HG02852 (cell line): ENCODE results near the gene APCDD1L.

Experiments used
- ATAC-seq: cut with Tn5 transposase; IDR thresholded peaks from one replicate; pipeline ENCODE4 v1.9.1; 2021; ENCODE audit warnings: mild to moderate bottlenecking, moderate library complexity; ENCODE audit not compliant: unreplicated experiment

Gene APCDD1L

DNA sequence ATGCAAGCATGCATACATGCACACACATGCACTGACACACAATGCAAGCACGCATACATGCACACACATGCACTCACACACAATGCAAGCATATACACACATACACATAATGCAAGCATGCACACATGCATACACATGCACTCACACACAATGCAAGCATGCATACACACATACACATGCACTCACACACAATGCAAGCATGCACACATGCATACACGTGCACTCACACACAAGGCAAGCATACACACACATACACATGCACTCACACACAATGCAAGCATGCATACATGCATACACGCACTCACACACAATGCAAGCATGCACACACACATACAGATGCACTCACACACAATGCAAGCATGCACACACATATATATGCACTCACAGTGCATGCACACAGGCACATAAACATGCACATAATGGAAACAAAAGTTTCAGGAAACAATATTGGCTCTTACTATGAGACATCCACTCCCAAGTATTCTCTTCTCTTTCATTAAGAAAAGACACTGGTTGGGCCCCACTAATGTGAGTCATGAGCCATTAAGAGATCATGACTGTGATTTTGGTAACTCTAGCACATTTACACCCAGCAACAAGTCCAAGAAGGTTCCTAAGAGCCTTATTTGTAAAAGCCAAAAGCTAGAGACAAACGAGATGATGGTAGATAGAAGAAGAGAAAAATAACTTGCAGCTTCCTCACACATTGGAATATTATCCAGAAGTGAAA, 22.2 kb downstream of the APCDD1L start:
- ATAC-seq, result no peak

DNA sequence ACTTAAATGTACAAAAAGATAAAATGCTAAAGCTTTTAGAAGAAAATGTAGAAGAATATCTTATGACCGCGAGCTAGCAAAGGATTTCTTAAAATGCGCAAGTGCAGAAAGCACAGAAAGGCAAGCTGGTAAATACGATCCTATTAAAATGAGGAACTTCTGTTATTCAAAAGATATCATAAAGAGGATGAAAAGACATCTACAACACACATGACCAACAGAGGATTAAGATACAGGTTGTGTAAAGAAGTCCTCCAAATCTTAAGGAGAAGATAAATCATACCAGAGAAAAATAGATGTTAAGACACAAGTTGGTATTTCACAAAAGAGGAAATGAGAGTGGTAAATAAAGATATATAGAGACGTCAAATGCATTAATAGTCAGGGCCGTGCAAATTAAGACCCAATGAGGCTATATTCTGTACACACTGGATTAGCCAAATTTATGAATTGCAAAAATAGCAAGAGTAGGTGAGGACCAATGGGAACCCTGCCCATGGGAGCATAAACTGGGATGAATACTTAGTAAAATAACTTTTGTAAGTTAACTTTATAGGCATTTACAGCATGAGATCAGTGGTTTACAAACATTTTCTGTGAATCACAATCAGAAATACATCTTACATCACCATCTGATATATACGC, 23.0 kb downstream of the APCDD1L start:
- no peak for ATAC-seq

DNA sequence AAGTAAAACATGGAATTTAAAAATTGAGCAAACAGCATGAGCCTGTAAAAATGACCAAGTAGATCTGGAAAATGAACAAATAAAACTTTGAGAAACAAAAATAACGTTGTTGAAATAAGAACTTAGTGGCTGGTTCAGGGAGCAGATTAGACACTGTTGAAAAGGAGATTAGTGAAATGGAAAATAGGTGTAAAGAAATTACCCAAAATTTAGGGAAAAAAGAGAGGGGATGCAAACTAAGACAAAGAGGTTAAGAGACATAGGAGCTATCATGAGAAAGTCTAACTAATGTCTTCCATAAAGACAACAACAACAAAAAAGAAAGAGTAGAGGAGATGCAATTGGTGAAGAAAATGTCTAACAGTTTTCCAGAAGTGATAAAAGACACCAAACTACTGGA, 29.0 kb downstream of the APCDD1L start:
- no peak for ATAC-seq

DNA sequence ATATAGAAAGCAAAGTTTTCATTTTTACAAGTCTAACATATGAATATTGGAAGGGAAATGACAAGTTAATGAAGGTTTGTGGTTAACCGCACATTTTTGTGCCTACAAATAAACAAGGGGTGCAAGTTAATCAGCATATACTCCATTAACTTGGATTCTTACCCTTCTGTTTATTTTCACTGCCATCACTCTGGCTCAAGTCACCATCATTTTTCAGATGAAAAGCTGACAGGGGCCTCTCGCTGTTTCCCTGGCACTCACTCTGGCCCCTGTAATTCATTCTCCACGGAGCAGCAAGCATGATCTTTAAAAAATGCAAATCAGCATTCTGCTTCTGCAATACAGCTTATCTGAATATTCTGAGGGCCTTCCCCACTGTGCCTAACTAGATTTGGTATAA, 29.8 kb downstream of the APCDD1L start:
- no peak for ATAC-seq

DNA sequence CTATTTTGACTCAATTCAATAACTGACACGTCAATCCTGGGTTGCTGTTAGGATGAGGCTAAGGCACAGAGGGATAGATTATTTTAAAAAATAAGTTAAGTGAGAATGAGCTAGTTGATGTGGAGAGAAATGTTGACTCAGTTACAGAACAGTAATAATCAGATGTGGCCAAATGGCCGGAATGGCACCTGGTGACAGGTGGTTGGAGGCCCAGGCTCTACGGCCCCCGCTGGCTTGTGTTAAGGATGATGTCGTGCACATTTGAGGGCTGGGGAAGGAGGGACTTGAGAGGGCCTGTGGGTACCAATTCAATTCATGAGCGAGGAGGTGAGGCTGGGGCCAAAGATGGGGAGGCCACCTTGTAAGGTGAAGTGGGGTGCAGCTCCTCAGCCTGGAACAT, 31.7 kb downstream of the APCDD1L start:
- ATAC-seq, result no peak

DNA sequence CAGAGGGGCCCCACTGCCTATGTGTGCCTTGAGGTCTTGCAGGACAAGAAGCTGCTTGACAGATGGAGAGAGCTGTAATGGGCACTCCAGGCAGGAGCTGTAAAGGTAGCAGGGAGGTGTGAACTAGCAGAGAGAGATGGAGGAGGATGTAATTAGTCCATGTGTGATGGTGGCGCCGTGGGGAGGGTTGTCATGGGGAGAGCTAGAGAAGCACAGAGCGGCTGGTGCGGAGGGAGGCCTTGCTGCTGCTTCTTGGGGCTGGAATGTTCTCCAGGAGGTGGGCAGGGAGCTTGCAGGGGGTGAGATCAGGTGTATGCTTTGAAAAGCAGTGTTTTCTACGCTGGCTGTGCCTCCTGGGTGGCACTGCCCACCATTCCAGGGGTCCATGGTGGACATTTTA, 32.1 kb downstream of the APCDD1L start:
- ATAC-seq, result no peak

DNA sequence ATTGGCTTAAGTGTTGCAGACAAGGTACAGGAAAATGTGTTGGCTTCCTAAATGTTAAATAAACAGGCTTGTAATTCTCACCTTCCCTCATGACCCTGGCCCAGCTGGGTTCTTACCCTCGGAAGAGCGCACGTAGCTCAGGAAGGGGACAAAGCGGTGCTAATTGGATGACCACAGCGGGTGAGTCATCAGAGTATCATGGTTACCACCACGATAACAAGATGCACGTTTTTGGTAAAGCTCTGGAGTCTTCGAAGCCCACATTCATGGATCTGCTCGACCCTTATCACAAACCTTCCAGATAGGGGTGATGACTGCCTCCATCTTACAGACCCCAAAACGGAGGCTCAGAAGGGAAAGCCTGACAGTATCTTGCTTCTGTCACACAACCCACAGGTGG, 32.8 kb downstream of the APCDD1L start:
- ATAC-seq, result no peak

DNA sequence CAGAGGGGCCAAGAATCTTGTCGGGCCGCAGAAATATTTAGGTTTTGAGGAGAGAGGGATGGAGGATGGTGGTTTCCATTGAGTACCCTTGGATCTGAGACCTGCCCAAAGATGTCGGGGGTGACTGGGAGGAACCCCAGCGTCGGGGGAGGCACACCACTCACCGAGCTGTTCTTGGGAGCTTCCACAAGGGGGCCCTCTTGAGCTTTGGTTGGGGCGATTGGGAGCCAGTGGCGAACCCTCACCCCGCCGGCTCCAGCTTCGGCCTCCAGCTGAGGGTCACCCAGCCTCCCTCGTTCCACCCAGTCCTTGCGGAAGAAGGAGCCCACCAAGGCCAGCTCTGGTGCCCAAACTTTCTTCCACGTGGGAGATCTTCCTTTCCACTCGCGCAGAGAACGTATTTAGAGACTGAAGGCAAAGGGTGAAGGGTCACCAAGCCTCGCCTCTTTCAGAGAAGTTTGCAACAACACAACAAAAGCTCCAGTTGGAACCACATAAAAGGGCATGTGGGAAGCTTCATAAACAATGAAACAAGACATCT, 33.6 kb downstream of the APCDD1L start:
- ATAC-seq, result no peak

DNA sequence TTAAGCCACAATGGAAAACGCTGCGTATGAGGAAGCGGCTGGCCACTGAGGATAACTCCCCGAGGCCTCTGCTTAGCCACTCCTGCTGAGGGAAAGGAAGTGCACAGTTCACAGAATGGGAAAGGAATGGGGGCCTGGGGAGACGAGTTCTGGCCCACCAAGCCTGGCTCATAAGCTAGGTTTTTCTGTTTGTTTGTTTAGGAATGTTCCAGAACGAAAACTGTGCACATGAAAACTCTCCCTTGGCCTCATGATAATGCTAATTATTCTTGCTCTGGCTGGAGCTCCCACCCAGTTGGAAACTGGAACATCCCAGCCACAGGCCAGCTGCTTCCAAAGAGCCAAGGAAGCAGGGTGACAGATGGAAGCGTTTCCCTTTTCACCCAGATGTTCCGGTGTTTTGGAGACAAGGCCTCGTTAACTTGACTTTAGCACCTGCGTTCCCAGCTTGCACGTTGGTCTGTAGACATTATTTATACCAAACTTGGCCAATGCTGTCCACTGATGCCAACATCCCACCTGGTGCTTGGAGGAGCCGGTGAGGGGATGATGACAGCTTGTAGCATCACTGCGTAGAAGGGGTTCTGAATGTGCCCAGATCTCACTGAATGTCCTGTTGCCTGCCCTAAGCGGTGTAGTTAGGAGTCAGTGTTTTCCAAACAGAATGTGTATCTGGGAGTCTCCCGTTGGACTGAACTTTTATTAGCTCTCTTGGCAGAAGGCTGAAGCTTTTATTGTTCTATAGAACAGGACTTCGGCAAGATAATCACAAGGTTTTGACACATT, 34.5 kb downstream of the APCDD1L start:
- ATAC-seq, result no peak

DNA sequence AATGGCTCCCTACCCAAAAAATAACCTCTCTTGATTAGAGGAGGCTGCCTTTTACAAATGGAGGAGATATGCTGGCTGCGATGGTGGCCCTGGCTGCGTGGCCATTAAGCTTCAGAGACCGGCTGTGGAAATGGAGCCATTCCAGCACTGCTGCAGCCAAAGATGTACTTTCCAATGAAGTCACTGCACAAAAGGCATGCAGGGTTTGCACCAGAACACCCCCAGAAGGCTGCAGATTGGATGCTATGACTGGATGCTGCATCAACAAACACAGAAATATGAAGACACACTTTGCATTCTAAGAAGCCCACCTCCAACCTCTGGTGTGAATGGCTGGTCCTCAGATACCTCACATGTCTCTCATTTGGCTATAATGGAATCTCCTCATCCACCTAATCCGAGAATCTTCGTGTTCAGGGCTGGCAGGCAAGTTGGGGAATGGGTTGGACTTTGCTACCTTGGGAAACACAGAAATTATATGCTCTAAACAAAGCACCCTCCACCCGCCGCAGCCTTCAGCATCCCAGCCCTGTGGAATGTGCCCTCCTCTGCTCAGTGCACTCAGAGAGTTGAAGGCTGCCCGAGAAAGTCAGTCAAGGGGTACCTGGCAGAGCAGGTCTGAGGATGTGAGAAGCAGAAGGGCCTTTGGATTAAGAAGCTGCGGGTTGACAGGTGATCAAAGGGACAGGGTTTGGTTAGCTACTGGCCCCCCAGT, 35.3 kb downstream of the APCDD1L start:
- no peak for ATAC-seq

DNA sequence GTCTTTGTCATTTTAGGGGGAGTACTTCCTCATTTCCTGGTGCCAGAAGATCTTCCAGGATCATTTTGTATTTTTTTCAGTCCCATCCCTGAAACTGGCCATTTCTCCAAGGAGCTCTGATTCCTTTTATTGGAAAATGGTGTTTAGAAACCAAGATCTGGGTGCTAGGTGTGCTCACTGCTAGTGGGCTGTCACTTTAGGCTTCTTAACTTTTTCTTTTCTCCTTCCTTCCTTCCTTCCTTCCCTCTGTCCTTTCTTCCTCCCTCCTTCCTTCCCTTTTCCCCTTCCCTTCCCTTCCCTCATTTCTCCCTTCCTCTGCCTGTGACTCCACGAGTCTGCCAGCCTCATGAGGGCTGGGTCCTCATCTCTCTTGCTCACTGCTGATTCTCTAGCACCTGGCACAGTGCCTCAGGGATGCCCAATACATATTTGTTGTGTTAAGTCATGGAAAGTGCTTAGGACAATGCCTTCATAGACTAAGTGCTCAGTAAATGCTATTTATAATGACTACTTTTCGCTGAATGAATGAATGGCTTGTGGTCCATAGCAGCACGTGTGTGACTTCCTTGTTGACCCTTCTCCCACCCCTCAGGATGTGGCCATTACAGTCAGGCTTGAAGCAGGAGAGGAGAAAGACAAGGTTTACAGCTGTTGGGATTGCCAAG, 36.9 kb downstream of the APCDD1L start:
- no peak for ATAC-seq

DNA sequence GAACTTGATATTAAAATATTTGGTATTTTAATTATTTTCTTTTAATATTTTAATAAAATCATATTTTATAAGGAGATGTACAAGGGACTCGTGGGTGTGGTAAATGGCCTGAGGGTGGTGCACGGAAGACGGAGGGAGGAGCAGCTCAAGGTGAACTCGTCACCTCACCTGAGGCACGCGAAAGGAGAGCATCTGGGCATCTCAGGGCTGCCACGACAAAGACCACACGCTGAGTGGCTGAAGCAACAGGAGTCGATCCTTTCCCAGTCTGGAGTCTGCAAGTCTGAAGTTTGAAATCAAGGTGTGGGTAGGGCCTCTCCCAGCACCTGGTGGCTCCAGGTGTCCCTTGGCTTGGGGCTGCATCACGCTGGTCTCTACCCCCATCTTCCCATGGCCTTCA, 39.7 kb downstream of the APCDD1L start:
- ATAC-seq, result no peak

DNA sequence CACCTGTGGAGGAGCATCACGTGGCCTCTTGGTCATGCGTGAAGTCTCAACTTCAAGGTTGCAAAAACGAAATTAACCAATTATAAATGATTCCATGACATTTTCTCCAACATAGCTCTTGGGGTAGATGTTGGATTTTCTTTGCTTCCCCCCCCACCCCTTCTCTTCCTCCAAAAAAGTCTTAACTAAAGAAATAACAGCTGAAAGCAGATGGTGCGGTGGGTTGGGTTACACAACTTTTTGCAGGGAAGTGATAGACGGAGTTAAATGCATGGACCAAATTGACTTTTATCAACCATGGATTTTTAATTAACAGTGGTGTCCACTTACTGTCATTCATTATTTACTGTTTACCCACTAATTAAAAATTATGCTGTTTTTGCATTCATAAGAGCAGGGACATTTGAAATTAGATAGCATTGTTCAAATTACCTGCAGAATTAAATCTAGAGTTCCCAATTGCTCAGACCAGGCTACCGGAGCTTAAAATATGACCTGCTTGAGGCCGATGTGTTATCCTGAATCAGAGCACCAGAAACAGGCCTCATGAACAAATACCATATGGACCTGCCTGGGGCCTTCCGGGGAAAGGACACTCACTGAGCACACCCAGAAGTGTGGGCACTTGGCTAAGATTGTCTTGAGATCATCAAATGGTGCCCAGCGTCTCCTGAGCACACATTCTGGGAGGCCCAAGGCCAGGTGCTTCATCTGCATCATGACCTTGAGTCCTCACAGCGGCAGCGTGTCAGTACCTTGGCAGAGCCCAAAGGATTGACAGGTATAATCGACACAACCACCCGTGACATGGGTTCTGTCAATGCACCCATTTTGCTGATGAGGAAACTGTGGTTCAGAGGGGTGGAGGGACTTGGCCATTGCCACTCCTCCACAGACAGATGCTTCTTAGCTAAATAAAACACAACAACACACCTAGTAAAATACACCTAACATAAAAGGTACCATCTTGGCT, 41.5 kb downstream of the APCDD1L start:
- no peak for ATAC-seq

DNA sequence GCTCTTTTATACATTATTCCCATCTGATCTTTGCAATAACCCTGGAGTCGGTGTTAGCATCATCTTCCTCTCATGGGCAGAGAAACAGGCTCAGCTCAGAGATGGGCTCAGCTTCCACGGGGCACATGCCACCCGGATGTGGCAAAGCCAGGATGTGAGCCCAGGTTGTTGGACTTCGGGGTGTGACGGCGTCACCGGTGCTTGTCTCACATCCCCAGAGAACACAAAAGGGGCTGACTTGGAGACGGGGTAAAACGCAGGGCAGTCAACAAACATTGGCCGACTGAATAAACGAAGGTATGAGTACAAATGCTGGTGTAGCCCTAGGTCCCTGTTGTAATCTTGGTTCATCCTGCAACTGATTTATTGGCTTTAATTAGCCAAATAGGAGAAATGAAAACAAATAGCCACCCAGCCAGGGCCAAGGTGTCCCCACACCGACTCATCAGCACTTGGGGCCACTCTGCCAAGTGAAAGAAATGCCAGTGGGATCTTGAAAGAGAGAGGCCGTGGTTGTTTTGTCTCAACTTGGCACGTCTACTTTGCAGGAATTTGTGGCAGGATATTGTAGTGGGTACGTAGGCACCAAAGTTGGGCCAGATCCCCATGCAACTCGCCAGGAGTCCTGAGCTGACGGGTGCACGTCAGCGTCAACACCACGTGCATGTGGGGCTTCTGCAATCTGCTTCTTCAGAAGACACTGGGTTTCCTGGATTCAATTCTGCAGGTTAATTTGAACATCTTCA, 42.8 kb downstream of the APCDD1L start:
- ATAC-seq, result no peak

DNA sequence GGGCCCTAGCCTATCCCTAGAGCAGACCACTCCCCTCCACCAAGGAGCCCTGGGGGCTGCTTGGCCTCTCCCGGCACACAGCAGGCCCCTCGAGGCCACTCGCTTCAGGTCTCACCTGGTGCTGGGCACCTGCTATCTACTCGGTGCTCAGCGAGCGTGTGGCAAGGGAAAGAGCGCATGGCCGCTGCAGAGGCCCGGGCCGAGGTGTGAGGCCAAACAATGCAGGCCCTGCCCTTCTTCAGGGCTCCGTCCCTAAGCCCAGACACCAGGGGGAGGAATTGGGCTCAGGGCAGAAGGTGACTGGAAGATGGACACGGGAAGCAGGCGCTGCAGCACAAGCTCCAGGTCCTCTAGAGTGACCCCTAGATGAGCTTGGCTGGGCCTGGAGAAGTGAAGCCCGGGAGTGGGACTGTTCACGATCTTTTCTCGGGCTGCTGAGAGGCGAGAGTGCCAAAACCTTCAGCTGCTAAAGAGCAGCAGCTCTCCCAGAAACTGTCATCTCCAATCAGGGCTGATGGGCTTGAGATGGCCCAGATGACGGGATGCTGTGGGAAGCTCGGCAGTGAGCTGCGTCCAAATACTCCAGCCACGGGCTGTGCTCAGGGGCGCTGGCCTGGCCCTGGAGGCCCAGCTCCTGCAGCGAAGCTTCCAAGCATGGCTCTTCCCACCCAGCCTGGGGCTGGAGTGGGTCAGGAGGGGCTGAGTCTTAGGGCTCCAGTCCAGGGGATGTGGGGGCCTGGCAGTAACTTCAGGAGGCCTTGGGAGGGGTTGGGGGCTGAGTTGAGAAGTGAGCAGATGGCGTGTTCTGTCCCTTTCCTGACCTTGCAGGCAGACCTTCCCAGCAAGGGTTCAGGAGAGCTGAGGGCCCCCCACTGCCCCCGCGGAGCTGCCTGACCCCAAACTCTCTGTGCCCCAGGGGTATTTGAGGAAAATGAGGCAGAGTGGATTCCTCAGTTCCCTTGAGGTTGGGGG, 43.7 kb downstream of the APCDD1L start:
- no peak for ATAC-seq

DNA sequence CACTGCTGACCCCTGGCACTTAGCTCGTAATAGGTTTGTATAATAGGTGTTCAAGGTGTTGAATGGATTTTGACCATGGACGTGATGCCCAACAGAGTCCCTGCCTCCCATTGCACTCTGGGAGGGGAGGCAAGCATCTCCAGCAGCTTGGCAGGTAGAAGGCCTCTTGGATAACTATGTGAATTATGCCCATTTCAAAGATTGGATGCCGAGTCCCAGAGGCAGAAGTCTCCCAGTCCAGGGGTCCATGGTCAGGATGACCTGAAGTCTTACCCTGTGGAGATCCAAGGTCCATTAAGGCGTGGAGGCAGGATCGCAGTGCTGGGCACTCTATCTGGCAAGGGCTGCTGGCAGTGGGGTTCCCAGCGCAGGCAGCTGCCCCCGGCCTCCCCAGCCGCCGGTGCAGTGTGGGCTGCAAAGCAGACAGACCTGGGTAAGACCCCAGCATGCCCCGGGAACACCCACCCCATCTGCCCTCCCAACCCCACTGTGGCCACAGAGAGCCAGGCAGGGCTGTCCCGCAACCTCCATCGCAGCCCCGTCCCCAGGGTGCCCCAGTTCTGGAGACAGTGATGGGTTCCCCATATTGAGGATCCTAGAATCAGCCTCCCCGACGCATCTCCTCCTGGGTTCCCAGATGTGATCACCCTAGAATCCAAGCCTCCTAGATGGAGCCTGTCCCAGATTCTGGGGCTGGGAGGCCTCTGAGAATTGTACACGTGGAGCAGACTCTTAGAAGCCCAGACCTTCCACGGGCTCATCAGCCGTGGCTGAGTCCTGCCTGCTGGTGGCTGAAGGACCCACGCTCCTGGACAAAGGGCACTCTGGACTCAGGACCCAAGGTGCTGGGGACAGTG, 44.6 kb downstream of the APCDD1L start:
- ATAC-seq, result no peak

DNA sequence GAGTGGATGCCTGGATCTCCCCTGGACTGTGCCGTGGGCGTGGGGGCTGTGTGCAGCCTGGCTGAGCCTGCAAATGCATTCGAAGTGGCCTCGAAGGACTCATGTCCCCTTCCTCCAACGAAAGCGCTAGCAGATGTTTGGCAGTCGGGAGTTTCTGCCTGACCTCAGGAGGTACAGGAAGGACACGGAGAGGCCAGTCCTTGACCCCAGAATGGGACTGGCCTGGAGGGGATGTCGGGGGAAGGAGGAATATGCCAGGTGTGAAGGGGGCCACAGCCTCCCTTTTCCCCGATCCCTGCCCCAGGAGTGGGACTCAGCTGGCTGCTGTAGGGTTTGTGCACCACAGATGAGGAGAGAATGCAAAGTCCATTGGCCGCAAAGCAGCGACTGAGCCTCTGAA, 45.6 kb downstream of the APCDD1L start:
- ATAC-seq, result no peak
